Mesothelial cell of epicardium (in vitro differentiated cells): ENCODE results near the gene PATZ1. TPM values are rescaled to one million over a fixed set of nuclear protein-coding genes. Genes with fewer than 3 reads are reported as not detected.

ENCODE experiments used
- DNase-seq, 2 experiments: peaks; one replicate each; pipeline ENCODE4 v3.0.0; 2021; ENCODE audit warnings: low spot score in 2 of 2; ENCODE audit not compliant: unreplicated experiment in 2 of 2
- H3K27ac Mint-ChIP-seq: 2 replicates; pipeline ENCODE4 v1.8.0; 2021; ENCODE audit warnings: mixed read lengths
- H3K27me3 Mint-ChIP-seq: 2 replicates; pipeline ENCODE4 v1.8.0; 2021; ENCODE audit warnings: low read depth, mixed read lengths
- H3K36me3 Mint-ChIP-seq: 2 replicates; pipeline ENCODE4 v1.8.0; 2021; ENCODE audit warnings: mixed read lengths
- H3K4me1 Mint-ChIP-seq: 2 replicates; pipeline ENCODE4 v1.8.0; 2021; ENCODE audit warnings: mixed read lengths
- H3K4me3 Mint-ChIP-seq: 2 replicates; pipeline ENCODE4 v1.8.0; 2021; ENCODE audit warnings: mild to moderate bottlenecking, moderate library complexity, mixed read lengths
- H3K9me3 Mint-ChIP-seq: 2 replicates; pipeline ENCODE4 v1.8.0; 2021; ENCODE audit warnings: mixed read lengths
- total RNA-seq: library from RNA; stranded (reverse); gene quantifications from 3 replicates; pipeline ENCODE4 v1.2.1, GENCODE V29; 2021
- TF ChIP-seq, protein P1 (sequence below): fragments of 200-600 bp; sonication (generic); IDR thresholded peaks from one replicate; pipeline ENCODE4 v1.5.0; 2021; ENCODE audit warnings: antibody characterized with exemption; ENCODE audit not compliant: unreplicated experiment

The PATZ1 gene
- total RNA-seq, 1 donor from 2014 or later = 70.9 TPM

GRCh38 chr22:31290494-31291471, 55.4 kb downstream of the PATZ1 start:
- Mint-ChIP-seq H3K4me3 (peak overlapping the region; percentile 84), H3K27me3 (no peaks in the 10 kb centered on the region), H3K36me3 (peaks cover 6% of the 10 kb centered on the region), H3K9me3 (no peaks in the 10 kb centered on the region), H3K4me1 (peaks cover 37% of the 10 kb centered on the region), H3K27ac (peak overlapping the region; percentile 97)
- TF ChIP-seq, protein P1, sequence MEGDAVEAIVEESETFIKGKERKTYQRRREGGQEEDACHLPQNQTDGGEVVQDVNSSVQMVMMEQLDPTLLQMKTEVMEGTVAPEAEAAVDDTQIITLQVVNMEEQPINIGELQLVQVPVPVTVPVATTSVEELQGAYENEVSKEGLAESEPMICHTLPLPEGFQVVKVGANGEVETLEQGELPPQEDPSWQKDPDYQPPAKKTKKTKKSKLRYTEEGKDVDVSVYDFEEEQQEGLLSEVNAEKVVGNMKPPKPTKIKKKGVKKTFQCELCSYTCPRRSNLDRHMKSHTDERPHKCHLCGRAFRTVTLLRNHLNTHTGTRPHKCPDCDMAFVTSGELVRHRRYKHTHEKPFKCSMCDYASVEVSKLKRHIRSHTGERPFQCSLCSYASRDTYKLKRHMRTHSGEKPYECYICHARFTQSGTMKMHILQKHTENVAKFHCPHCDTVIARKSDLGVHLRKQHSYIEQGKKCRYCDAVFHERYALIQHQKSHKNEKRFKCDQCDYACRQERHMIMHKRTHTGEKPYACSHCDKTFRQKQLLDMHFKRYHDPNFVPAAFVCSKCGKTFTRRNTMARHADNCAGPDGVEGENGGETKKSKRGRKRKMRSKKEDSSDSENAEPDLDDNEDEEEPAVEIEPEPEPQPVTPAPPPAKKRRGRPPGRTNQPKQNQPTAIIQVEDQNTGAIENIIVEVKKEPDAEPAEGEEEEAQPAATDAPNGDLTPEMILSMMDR = no peak
- peak; percentile 87 to 91 for DNase-seq

- Mint-ChIP-seq H3K4me1 (peaks cover 29% of the 10 kb centered on the region), H3K9me3 (no peaks in the 10 kb centered on the region), H3K4me3 (no peak overlapping the region), H3K27ac (no peak overlapping the region), H3K27me3 (no peaks in the 10 kb centered on the region), H3K36me3 (peaks cover 6% of the 10 kb centered on the region)
- TF ChIP-seq, protein P1 = no peak
- no peak for DNase-seq
These were observed 56.8 kb downstream of the PATZ1 start for GRCh38 chr22:31289344-31289743.

DNA sequence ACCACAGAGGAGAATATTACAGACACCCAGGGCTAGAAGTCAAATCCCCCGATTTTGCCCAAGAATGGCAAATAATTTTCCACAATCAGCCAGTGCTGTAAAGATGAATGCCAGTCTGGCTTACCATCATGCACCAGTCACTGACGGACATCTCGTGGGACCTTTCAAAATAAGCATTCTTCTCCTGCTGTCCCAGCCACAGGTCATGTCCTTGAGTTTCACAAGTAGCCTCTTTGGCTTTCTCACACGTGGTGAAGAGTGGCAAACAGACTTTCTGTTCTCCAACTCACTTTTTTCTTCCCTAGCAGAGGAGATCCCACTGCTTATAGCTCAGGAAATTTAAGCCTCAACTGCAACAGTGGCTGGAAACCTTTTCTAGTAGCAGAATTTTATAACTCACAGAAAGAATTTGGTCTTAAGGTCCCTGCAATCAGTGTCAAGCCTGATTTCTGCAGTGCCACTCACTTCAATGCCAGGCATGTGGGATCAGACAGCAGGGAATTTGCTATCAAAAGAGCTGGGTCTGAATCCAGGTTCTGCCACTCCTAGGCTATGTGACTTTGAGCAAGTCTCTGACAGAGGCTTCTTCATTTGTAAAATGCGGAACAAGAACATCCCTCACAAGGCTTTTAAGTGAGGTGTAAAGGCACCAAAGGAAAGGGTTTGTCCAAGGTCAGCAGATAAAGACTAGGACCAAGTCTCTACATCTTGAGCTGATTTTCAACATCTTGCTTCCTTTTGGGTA, 57.5 kb downstream of the PATZ1 start:
- Mint-ChIP-seq H3K36me3 (peaks cover 6% of the 10 kb centered on the region), H3K4me1 (peaks cover 27% of the 10 kb centered on the region), H3K27me3 (no peaks in the 10 kb centered on the region), H3K9me3 (no peaks in the 10 kb centered on the region), H3K4me3 (no peak overlapping the region), H3K27ac (no peak overlapping the region)
- DNase-seq = no peak
- TF ChIP-seq, protein P1 = no peak

GRCh38 chr22:31287818-31288495, 58.2 kb downstream of the PATZ1 start:
- no peak for DNase-seq
- no peak overlapping the region for H3K4me3 Mint-ChIP-seq

More at GRCh38 chr22:31287818-31288495, 58.2 kb downstream of the PATZ1 start:
- no peak overlapping the region for H3K27ac Mint-ChIP-seq
- H3K27me3 Mint-ChIP-seq = no peaks in the 10 kb centered on the region
- peaks cover 6% of the 10 kb centered on the region for H3K36me3 Mint-ChIP-seq
- H3K9me3 Mint-ChIP-seq = no peaks in the 10 kb centered on the region
- H3K4me1 Mint-ChIP-seq = peaks cover 22% of the 10 kb centered on the region
- TF ChIP-seq, protein P1 = no peak
